ENCODE measurements around the gene PDLIM1.
"Not testable (repeated sequence)": the region's sequence is repeated elsewhere in the genome, so short reads cannot be mapped to it uniquely, and the experiment has no call there.

Gene PDLIM1

DNA sequence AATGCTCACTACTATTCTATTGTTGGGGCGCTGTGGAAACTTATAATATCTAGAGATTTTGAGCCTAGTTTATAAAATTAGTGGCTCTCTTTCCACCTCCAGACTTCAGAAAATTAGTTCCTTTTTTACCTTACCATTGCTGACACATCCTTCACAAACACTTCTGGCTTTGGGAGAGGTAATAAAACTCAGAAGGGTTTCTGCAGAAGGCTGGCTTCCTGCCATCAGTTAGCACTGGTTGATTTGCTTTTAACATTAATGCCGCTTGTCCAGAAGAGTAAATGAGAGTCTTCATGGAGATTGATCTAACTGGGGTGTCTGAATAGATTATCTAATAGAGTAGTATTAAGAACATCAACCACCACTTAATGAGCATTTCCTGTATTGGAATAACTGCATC lies 76.4 kb downstream of the PDLIM1 start:
- DNase-seq: no peak
- Histone ChIP-seq H3K4me1 (ENCODE audit: control insufficient read depth, insufficient read depth, low read length, poor library complexity, severe bottlenecking) (no peaks in the 10 kb centered on the region), H3K27ac (ENCODE audit: insufficient read depth, low read length, poor library complexity, severe bottlenecking) (no peak overlapping the region), H3K9me3 (ENCODE audit: control insufficient read depth, low read length) (no peaks in the 10 kb centered on the region), H3K36me3 (ENCODE audit: control insufficient read depth, insufficient read depth, low read length) (no peaks in the 10 kb centered on the region), H3K4me3 (ENCODE audit: insufficient read depth, low read depth, low read length, poor library complexity, severe bottlenecking) (no peak overlapping the region), H3K27me3 (replicated peaks; ENCODE audit: control insufficient read depth, insufficient read depth, low read length, poor library complexity, severe bottlenecking) (no peaks in the 10 kb centered on the region)

DNA sequence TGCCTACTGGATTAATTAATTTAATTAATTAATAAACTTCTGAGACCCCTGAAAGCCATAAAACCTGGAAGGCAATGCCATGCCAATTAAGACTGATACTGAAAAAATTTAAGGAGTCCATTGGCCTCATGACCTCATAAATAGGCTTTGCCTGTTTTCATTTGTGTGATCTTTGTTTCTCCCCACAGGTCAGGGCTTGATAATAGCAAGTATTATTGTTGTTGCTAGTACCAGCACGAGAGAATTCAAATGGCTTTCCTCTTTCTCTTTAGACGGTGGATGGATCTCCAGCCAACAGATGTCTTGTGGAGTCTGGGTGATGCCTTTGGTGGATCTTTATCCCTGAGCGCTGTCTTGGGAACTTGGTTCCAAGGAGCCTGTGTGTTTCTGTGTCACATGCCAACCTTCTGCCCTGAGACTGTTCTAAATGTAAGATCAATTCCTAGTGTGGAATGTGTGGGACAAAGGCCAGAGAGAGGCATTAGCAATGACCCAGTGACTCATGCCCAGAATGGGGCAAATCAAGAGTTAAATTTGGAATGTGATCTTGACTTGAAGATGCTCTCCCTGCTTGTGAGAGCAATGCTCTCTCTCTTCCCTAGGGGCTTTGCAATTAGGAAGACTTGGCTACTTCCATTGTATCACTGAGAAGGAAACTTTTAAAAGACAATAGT lies 79.1 kb downstream of the PDLIM1 start:
- no peaks in the 10 kb centered on the region for H3K4me1 ChIP-seq (ENCODE audit: control insufficient read depth, insufficient read depth, low read length, poor library complexity, severe bottlenecking)
- no peak overlapping the region for H3K4me3 ChIP-seq (ENCODE audit: insufficient read depth, low read depth, low read length, poor library complexity, severe bottlenecking)
- DNase-seq: no peak
- no peak overlapping the region for H3K27ac ChIP-seq (ENCODE audit: insufficient read depth, low read length, poor library complexity, severe bottlenecking)
- H3K27me3 ChIP-seq (replicated peaks; ENCODE audit: control insufficient read depth, insufficient read depth, low read length, poor library complexity, severe bottlenecking): no peaks in the 10 kb centered on the region
- no peaks in the 10 kb centered on the region for H3K9me3 ChIP-seq (ENCODE audit: control insufficient read depth, low read length)
- no peaks in the 10 kb centered on the region for H3K36me3 ChIP-seq (ENCODE audit: control insufficient read depth, insufficient read depth, low read length)

DNA sequence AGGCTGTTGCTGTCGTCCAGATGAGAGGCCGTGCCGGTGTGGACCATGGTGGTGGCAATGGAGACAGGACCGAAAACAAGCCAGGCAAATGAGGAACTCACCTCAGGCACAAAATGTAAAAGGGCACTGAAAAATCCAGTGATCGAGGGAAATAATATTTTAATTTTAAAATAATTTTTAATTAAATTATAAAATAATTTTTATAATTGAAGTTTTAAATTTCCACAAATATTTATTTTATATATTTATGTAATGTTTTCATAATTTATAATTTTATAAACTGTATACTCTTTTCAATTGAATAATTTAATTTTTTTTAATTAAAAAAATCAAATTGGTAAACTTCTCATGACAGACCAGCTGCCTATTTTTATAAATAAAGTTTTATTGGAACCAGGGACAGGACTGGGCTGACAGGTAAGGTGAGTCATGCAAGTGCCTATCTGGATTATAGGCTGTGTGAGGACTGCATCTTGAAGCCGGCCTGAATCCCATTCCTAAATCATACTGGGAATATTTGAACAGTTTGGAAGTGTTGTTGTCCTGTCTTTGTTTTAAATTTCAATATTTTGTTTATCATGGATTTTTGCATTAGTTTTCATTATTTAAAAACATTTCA lies 81.2 kb downstream of the PDLIM1 start:
- no peak for DNase-seq
- no peak overlapping the region for H3K4me3 ChIP-seq (ENCODE audit: insufficient read depth, low read depth, low read length, poor library complexity, severe bottlenecking)
- H3K27ac ChIP-seq (ENCODE audit: insufficient read depth, low read length, poor library complexity, severe bottlenecking): no peak overlapping the region
- H3K9me3 ChIP-seq (ENCODE audit: control insufficient read depth, low read length): no peaks in the 10 kb centered on the region
- H3K36me3 ChIP-seq (ENCODE audit: control insufficient read depth, insufficient read depth, low read length): no peaks in the 10 kb centered on the region
- no peaks in the 10 kb centered on the region for H3K27me3 ChIP-seq (replicated peaks; ENCODE audit: control insufficient read depth, insufficient read depth, low read length, poor library complexity, severe bottlenecking)
- no peaks in the 10 kb centered on the region for H3K4me1 ChIP-seq (ENCODE audit: control insufficient read depth, insufficient read depth, low read length, poor library complexity, severe bottlenecking)

DNA sequence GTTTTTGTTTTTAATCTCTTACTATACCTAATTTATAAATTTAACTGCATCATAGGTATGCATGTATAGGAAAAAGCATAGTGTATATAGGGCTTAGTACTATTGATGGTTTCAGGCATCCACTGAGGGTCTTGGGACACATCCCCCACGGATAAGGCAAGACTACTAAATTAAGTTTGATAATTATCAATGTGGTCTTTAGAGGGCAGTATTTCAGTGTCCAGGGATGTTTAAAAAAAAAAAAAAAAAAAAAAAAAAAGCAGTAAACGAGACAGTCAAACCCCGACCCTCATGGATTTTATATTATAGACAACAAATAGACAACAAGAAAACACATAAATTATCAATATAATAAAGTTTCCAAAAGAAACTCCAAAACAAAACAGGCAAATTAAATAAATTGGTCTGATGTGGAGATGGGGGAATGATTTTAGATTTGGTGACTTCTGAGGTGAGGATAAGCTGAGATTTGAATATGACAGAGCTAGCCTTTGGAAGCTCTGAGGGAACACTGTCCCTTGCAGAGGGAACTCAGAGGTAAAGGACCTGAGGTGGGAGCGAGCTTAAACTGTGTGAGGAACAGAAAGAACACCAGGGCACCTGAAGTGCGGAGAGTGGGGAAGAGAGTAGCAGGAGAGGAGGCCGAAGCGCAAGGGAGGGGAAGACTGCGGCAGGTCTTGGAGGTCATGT lies 82.0 kb downstream of the PDLIM1 start:
- Histone ChIP-seq H3K27ac (ENCODE audit: insufficient read depth, low read length, poor library complexity, severe bottlenecking) (no peak overlapping the region), H3K27me3 (replicated peaks; ENCODE audit: control insufficient read depth, insufficient read depth, low read length, poor library complexity, severe bottlenecking) (no peaks in the 10 kb centered on the region), H3K4me3 (ENCODE audit: insufficient read depth, low read depth, low read length, poor library complexity, severe bottlenecking) (no peak overlapping the region), H3K4me1 (ENCODE audit: control insufficient read depth, insufficient read depth, low read length, poor library complexity, severe bottlenecking) (no peaks in the 10 kb centered on the region), H3K9me3 (ENCODE audit: control insufficient read depth, low read length) (no peaks in the 10 kb centered on the region), H3K36me3 (ENCODE audit: control insufficient read depth, insufficient read depth, low read length) (no peaks in the 10 kb centered on the region)
- no peak for DNase-seq

DNA sequence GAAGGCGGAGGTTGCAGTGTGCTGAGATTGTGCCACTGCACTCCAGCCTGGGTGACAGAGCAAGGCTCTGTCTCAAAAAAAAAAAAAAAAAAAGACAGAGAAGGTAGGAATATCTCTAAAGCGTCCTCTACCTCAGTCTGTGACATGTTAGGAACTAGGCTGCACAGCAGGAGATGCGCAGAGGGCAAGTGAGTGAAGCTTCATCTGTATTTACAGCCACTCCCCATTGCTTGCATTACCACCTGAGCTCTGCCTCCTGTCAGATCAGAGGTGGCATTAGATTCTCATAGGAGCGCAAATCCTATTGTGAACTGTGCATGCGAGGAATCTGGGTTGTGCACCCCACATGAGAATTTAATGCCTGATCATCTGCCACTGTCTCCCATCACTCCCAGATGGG lies 87.9 kb downstream of the PDLIM1 start:
- H3K4me1 ChIP-seq (ENCODE audit: control insufficient read depth, insufficient read depth, low read length, poor library complexity, severe bottlenecking); DNase-seq; H3K36me3 ChIP-seq (ENCODE audit: control insufficient read depth, insufficient read depth, low read length); H3K4me3 ChIP-seq (ENCODE audit: insufficient read depth, low read depth, low read length, poor library complexity, severe bottlenecking); H3K27me3 ChIP-seq (replicated peaks; ENCODE audit: control insufficient read depth, insufficient read depth, low read length, poor library complexity, severe bottlenecking); H3K9me3 ChIP-seq (ENCODE audit: control insufficient read depth, low read length); H3K27ac ChIP-seq (ENCODE audit: insufficient read depth, low read length, poor library complexity, severe bottlenecking): not testable (repeated sequence)

DNA sequence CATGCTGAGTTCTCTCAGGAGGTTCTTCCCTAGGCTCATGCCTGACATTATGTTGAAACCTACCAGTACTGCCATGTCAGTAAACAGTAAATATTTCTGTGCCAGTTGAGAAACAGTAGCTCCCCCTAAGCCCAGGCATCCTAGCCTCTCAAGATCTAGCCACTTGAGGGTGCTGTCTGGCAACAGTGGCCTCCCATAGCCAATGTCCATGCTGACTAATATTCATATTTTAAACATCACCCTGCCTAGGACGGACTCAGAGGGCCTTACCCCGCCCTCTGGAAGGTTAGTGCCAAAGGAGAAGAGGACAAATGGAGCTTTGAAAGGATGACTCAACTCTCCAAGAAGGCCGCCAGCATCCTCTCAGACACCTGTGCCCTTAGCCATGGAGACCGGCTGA lies 89.1 kb downstream of the PDLIM1 start:
- no peaks in the 10 kb centered on the region for H3K36me3 ChIP-seq (ENCODE audit: control insufficient read depth, insufficient read depth, low read length)
- H3K4me3 ChIP-seq (ENCODE audit: insufficient read depth, low read depth, low read length, poor library complexity, severe bottlenecking): no peak overlapping the region
- no peaks in the 10 kb centered on the region for H3K27me3 ChIP-seq (replicated peaks; ENCODE audit: control insufficient read depth, insufficient read depth, low read length, poor library complexity, severe bottlenecking)
- no peaks in the 10 kb centered on the region for H3K4me1 ChIP-seq (ENCODE audit: control insufficient read depth, insufficient read depth, low read length, poor library complexity, severe bottlenecking)
- H3K27ac ChIP-seq (ENCODE audit: insufficient read depth, low read length, poor library complexity, severe bottlenecking): no peak overlapping the region
- DNase-seq: no peak
- no peaks in the 10 kb centered on the region for H3K9me3 ChIP-seq (ENCODE audit: control insufficient read depth, low read length)

DNA sequence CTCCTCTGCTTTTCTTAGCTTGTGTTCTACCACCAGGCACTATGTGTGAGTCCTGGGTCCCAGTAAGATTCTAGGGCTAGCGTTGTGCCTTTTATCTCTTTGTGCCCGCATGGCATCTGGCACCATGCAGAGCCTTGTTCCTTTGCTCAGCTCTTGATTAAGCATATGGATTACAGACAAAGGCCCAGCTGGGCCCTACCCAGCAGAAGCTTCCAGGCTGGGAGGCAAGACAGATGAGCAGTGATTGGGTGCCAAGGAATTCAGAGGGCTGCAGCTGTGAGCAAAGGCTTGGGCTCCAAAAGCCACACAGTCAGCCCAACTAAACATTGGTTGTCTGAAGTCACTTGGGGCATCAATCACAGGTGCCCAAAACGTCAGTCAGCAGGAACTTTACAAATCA lies 94.8 kb downstream of the PDLIM1 start:
- H3K4me3 ChIP-seq (ENCODE audit: insufficient read depth, low read depth, low read length, poor library complexity, severe bottlenecking): no peak overlapping the region
- DNase-seq: no peak

DNA sequence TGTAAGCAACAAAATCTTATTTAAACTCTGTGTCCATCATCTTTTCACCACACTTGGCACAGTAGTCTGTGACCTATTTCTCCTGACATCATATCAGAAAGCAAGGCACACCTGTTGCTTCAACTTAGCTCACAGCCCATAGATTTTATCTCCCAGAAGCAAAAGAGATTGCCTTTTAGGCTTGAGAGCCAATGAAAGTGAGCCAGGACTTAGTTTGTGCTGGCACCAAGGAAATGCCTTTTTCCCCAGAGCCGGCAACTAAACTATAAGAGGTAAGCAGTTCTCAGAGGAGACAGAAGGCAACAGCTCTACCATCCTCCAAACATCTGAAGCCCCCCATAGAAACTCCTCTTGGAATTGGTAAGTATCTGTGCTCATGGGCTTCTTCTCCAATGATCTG lies 96.9 kb downstream of the PDLIM1 start, which contains the start of gene ACSM6:
TSS of gene ACSM6 (plus strand) at position 295 of the 400 bp plus-strand sequence. CDS start 248 bp downstream, outside the sequence.
- Histone ChIP-seq H3K27me3 (replicated peaks; ENCODE audit: control insufficient read depth, insufficient read depth, low read length, poor library complexity, severe bottlenecking) (no peaks in the 10 kb centered on the region), H3K4me3 (ENCODE audit: insufficient read depth, low read depth, low read length, poor library complexity, severe bottlenecking) (no peak within 1 kb of the TSS), H3K4me1 (ENCODE audit: control insufficient read depth, insufficient read depth, low read length, poor library complexity, severe bottlenecking) (no peaks in the 10 kb centered on the region), H3K9me3 (ENCODE audit: control insufficient read depth, low read length) (no peaks in the 10 kb centered on the region), H3K36me3 (ENCODE audit: control insufficient read depth, insufficient read depth, low read length) (no peaks in the 10 kb centered on the region), H3K27ac (ENCODE audit: insufficient read depth, low read length, poor library complexity, severe bottlenecking) (no peak within 1 kb of the TSS)
- no peak for DNase-seq

More for the DNA sequence above, 94.8 kb downstream of the PDLIM1 start:
- H3K9me3 ChIP-seq (ENCODE audit: control insufficient read depth, low read length): no peaks in the 10 kb centered on the region
- H3K36me3 ChIP-seq (ENCODE audit: control insufficient read depth, insufficient read depth, low read length): no peaks in the 10 kb centered on the region
- H3K4me1 ChIP-seq (ENCODE audit: control insufficient read depth, insufficient read depth, low read length, poor library complexity, severe bottlenecking): no peaks in the 10 kb centered on the region
- H3K27ac ChIP-seq (ENCODE audit: insufficient read depth, low read length, poor library complexity, severe bottlenecking): no peak overlapping the region
- no peaks in the 10 kb centered on the region for H3K27me3 ChIP-seq (replicated peaks; ENCODE audit: control insufficient read depth, insufficient read depth, low read length, poor library complexity, severe bottlenecking)

DNA sequence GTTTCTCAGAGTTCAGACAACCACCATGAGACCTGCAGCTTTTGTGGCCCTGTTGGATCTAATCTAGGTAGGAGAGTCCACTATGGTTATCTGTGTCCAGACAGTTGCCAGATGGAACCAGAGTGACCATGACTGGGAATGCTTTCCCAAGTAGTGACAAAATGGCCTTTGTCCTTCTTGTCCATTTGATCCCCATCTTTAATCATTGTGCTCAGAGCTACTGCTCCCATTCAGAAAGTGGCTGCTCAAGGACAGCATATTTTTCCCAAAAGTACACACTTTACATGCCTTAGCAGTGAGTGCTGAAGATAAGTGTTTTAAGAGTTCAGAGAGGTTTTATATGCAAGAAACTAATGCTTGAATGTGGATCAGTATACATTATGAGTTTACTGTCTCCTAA lies 102.2 kb downstream of the PDLIM1 start:
- peaks cover 4% of the 10 kb centered on the region for H3K27me3 ChIP-seq (replicated peaks; ENCODE audit: control insufficient read depth, insufficient read depth, low read length, poor library complexity, severe bottlenecking)
- DNase-seq: no peak
- no peaks in the 10 kb centered on the region for H3K9me3 ChIP-seq (ENCODE audit: control insufficient read depth, low read length)
- no peak overlapping the region for H3K27ac ChIP-seq (ENCODE audit: insufficient read depth, low read length, poor library complexity, severe bottlenecking)
- H3K36me3 ChIP-seq (ENCODE audit: control insufficient read depth, insufficient read depth, low read length): no peaks in the 10 kb centered on the region
- no peaks in the 10 kb centered on the region for H3K4me1 ChIP-seq (ENCODE audit: control insufficient read depth, insufficient read depth, low read length, poor library complexity, severe bottlenecking)
- no peak overlapping the region for H3K4me3 ChIP-seq (ENCODE audit: insufficient read depth, low read depth, low read length, poor library complexity, severe bottlenecking)

DNA sequence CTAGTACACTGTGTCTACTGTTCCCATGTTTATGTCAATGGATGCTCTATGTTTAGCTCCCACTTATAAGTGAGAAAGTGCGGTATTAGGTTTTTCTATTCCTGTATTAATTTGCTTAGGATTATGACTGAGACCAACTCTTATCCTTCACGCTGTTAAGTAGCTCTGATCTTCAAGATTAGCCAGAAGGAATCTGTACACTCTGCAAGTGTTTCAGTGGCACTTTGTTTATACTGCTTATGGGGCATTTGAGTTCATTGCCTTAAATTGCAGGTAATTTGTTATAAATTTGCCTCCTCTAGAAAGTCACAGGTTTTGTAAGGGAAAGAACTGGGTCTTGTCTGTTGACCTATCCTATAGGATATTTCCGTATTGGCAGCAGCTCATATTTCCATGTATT lies 103.2 kb downstream of the PDLIM1 start:
- Histone ChIP-seq H3K4me1 (ENCODE audit: control insufficient read depth, insufficient read depth, low read length, poor library complexity, severe bottlenecking) (no peaks in the 10 kb centered on the region), H3K27me3 (replicated peaks; ENCODE audit: control insufficient read depth, insufficient read depth, low read length, poor library complexity, severe bottlenecking) (peaks cover 4% of the 10 kb centered on the region), H3K36me3 (ENCODE audit: control insufficient read depth, insufficient read depth, low read length) (no peaks in the 10 kb centered on the region), H3K9me3 (ENCODE audit: control insufficient read depth, low read length) (no peaks in the 10 kb centered on the region), H3K4me3 (ENCODE audit: insufficient read depth, low read depth, low read length, poor library complexity, severe bottlenecking) (no peak overlapping the region), H3K27ac (ENCODE audit: insufficient read depth, low read length, poor library complexity, severe bottlenecking) (no peak overlapping the region)
- DNase-seq: no peak

All from effector memory CD4-positive, alpha-beta T cell (primary cell).